ENCODE measurements around the gene WASF3.

Gene WASF3

DNA sequence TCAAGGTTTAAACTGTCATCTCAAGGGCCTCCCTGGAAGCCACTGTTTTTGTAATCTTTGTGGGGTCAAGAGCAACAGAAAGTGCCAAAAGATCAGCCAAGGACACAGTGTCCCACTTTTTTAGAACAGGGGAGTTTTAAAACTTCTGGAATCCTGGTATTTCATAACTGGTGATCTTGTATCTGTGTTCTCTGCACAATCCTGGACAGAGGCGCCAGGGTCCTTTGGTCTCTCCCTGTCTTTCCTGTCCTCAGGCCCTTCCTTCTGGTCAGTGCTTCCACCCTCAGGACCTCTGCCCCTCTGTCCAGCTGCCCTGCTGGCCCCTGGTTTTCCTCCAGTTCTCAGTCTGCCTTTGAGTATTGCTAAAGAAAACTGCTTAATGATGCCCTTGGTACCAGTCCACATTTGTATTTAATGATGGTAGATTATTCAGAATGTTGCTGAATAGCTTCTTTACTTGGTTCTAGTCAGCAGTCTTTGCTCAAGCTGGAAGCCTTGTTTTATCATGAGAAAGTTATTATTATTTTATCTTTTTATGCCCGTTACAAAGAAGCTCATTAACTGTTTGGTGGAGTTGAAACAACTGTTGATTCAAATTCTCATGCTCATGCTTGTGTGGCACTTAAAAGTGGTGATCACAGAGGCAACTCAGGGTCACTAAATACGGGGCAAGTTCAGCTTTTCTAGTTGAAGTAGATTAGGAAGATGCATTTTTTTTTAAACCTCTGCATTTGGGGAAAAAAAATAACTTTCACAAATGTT, 47.5 kb downstream of the WASF3 start:
- H3K4me3 ChIP-seq (ENCODE audit: low read depth, low read length), result no peak overlapping the region
- ChIA-PET CTCF (interaction anchor here (0.9 to 2.3 kb wide), 6 partner anchors 9 to 420 kb away, joined by 3 to 6 read pairs (median 4); no protein-coding TSS in a partner anchor), POLR2A (no interaction called here)
- TF ChIP-seq, protein P1, sequence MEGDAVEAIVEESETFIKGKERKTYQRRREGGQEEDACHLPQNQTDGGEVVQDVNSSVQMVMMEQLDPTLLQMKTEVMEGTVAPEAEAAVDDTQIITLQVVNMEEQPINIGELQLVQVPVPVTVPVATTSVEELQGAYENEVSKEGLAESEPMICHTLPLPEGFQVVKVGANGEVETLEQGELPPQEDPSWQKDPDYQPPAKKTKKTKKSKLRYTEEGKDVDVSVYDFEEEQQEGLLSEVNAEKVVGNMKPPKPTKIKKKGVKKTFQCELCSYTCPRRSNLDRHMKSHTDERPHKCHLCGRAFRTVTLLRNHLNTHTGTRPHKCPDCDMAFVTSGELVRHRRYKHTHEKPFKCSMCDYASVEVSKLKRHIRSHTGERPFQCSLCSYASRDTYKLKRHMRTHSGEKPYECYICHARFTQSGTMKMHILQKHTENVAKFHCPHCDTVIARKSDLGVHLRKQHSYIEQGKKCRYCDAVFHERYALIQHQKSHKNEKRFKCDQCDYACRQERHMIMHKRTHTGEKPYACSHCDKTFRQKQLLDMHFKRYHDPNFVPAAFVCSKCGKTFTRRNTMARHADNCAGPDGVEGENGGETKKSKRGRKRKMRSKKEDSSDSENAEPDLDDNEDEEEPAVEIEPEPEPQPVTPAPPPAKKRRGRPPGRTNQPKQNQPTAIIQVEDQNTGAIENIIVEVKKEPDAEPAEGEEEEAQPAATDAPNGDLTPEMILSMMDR (IDR thresholded peaks at IDR 0.05; ENCODE audit: insufficient read depth, low read length, missing control alignments), result no peak
- DNase-seq (ENCODE audit: low read depth, low spot score), result no peak

DNA sequence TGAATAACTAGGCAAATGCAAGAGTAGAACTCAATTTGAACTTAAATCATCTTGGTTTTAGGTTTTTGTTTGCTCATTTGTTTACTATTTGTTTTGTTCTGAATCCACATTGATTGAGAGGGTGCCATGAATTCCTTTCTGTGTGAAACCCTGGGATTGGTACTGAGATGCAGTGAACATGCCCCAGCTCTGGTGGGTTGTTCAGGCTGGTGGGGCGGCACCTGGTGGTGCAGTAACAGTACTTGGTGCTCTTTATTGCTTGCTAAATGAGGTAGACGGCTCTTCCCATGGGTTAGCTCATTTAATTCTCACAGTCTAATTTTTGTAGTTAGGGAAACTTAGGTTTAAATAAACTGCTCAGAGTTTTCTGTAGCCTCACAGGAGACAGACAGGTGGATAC, 48.4 kb downstream of the WASF3 start:
- ChIA-PET POLR2A (no interaction called here), CTCF (interaction anchor here (0.6 to 2.3 kb wide), 7 partner anchors 8 to 421 kb away, joined by 3 to 6 read pairs (median 3); no protein-coding TSS in a partner anchor)
- TF ChIP-seq, protein P1 (IDR thresholded peaks at IDR 0.05; ENCODE audit: insufficient read depth, low read length, missing control alignments), result no peak

DNA sequence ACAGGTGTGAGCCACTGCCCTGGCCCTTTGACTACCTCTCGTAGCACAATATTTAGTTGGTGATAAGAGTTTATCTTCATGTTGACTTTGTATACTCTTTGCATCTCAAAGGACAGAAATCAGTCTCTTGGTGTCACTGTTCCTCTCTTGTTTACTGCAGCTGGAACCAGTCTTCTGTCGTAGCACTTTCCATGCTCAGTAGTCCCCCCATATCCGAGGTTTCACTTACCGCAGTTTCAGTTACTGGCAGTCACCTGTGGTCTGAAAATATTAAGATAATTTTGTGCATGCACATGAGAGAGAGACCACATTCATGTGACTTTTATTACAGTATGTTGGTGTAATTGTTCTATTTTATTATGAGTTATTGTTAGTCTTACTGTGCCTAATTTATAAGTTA, 49.1 kb downstream of the WASF3 start:
- TF ChIP-seq, protein P1 (IDR thresholded peaks at IDR 0.05; ENCODE audit: insufficient read depth, low read length, missing control alignments), result no peak
- POLR2A ChIA-PET, result no interaction called here
- no peak overlapping the region for H3K4me3 ChIP-seq (ENCODE audit: low read depth, low read length)
- no peak for DNase-seq (ENCODE audit: low read depth, low spot score)
- CTCF ChIA-PET, result interaction anchor here (1.7 kb wide), 1 partner anchor 15 kb away, joined by 4 read pairs; no protein-coding TSS in a partner anchor

More for the DNA sequence above, 48.4 kb downstream of the WASF3 start:
- H3K4me3 ChIP-seq (ENCODE audit: low read depth, low read length), result no peak overlapping the region
- no peak for DNase-seq (ENCODE audit: low read depth, low spot score)

DNA sequence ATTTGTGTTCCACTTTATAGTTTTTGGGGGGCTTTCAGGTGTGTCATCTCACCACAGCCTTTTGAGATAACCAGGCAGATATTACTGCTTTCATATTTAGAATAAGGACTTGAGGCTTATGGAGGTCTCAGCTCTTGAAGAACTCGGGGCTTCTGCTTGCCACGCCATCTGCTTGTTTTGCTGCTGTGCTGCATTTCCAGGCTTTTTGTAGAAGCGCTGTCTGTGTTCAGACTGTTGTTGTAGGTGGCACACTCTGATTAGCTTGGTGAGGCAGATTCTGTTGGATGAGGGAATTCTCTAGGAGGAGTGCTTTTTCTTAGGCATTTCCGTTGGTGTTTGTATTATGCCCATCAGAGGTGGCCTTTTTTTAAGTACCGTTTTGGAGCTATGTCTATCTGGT, 57.2 kb downstream of the WASF3 start:
- H3K4me3 ChIP-seq (ENCODE audit: low read depth, low read length), result no peak overlapping the region
- DNase-seq (ENCODE audit: low read depth, low spot score), result no peak
- ChIA-PET CTCF (interaction anchor here (1.4 to 1.9 kb wide), 2 partner anchors 10 to 13 kb away, joined by 4 to 6 read pairs; no protein-coding TSS in a partner anchor), POLR2A (no interaction called here)
- TF ChIP-seq, protein P1 (IDR thresholded peaks at IDR 0.05; ENCODE audit: insufficient read depth, low read length, missing control alignments), result no peak

DNA sequence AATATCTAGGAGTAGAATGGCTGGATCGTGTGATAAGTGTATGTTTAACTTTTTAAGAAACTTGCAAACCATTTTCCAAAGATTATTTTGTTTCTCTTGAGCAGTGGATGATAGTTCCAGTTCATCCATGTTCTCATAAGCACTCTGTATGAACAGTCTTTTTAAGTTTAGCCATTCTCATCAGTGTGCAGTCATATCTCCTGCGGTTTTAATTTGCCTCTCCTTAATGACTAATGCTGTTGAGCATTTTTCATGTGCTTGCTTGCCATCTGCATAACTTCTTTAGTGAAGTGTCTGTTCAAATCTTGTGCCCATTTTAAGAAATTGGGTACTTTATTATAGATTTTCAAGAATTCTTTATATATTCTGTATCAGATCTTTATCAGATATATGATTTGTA, 58.6 kb downstream of the WASF3 start:
- TF ChIP-seq, protein P1 (IDR thresholded peaks at IDR 0.05; ENCODE audit: insufficient read depth, low read length, missing control alignments), result no peak
- ChIA-PET POLR2A (no interaction called here), CTCF (interaction anchor here (0.5 to 1.3 kb wide), 2 partner anchors 23 to 817 kb away, joined by 3 read pairs; no protein-coding TSS in a partner anchor)
- DNase-seq (ENCODE audit: low read depth, low spot score), result peak; percentile 29
- H3K4me3 ChIP-seq (ENCODE audit: low read depth, low read length), result no peak overlapping the region

DNA sequence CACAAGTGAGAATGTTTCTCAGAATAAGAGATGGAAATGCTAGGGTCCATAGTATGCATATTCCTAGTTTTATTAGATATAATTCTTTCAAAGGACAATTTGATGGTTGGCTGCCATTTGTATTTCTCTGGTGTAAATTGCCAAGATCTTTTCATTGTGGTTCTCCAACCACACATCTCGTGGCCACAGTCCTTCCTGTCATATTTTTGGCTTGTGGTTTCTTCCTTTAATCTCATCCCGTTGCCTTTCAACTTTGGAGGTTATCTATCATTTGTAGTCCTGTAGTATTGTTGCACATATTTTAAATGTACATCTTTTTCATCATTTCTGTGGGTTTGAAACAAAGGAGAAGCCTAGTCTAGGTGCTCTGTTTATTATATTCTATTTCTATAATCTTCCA, 61.2 kb downstream of the WASF3 start:
- TF ChIP-seq, protein P1 (IDR thresholded peaks at IDR 0.05; ENCODE audit: insufficient read depth, low read length, missing control alignments), result no peak
- CTCF ChIA-PET, result interaction anchor here (0.6 to 1.3 kb wide), 3 partner anchors 10 to 195 kb away, joined by 3 read pairs; no protein-coding TSS in a partner anchor
- POLR2A ChIA-PET, result interaction anchor here (0.6 to 1.2 kb wide), 3 partner anchors 18 to 120 kb away, joined by 3 read pairs; no protein-coding TSS in a partner anchor
- DNase-seq (ENCODE audit: low read depth, low spot score), result no peak
- H3K4me3 ChIP-seq (ENCODE audit: low read depth, low read length), result no peak overlapping the region

Measured in AG04449 (cell line).